ENCODE data around the gene MROH9.

DNA sequence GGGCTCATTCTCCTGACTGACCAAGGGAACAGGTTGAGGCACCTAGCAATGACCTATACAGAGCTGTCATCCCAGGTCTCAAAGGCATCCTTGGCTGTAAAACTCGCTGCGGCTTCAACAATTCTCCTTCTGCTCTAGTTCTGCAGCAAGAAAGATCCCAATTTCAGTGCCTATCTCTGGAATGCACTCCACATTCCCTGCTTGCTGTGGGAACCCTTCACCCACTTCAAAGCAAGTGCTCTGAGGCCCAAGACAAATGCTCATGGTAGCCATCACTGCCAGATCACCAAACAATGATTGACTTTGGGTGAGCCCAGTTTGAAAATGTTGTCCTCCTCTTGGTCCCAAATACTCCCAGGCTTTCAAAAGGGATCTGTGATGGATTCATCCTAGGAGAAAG, 117.6 kb downstream of the MROH9 start:
- TF ChIP-seq, protein P1, sequence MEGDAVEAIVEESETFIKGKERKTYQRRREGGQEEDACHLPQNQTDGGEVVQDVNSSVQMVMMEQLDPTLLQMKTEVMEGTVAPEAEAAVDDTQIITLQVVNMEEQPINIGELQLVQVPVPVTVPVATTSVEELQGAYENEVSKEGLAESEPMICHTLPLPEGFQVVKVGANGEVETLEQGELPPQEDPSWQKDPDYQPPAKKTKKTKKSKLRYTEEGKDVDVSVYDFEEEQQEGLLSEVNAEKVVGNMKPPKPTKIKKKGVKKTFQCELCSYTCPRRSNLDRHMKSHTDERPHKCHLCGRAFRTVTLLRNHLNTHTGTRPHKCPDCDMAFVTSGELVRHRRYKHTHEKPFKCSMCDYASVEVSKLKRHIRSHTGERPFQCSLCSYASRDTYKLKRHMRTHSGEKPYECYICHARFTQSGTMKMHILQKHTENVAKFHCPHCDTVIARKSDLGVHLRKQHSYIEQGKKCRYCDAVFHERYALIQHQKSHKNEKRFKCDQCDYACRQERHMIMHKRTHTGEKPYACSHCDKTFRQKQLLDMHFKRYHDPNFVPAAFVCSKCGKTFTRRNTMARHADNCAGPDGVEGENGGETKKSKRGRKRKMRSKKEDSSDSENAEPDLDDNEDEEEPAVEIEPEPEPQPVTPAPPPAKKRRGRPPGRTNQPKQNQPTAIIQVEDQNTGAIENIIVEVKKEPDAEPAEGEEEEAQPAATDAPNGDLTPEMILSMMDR (IDR thresholded peaks at IDR 0.05; ENCODE audit: poor library complexity): no peak
- TF ChIP-seq EZH2 (IDR thresholded peaks at IDR 0.05; ENCODE audit: borderline replicate concordance) (no peak), EZH2phosphoT487 (IDR thresholded peaks at IDR 0.05; ENCODE audit: low read depth, severe bottlenecking, unreplicated experiment) (no peak)
